ENCODE results near the gene RHBDF1.

The RHBDF1 gene

GRCh38 chr16:100989-101388, 28.6 kb upstream of the RHBDF1 start:
- no peak overlapping the region for H3K27ac ChIP-seq (ENCODE audit: low read depth, low read length)
- TF ChIP-seq CTCF (IDR thresholded peaks at IDR 0.05; ENCODE audit: low read depth, low read length, poor library complexity, severe bottlenecking) (no peak), EZH2phosphoT487 (IDR thresholded peaks at IDR 0.05; ENCODE audit: borderline replicate concordance, low read length) (no peak)
- peaks cover 32% of the 10 kb centered on the region for H3K36me3 ChIP-seq (ENCODE audit: control insufficient read depth, low read length)
- H3K4me1 ChIP-seq (ENCODE audit: control insufficient read depth, low read length), result peaks cover 6% of the 10 kb centered on the region; the same call in 1 of the 2 replicates
- no peak overlapping the region for H3K4me3 ChIP-seq (ENCODE audit: low read length)
- no peaks in the 10 kb centered on the region for H3K9me3 ChIP-seq (ENCODE audit: control insufficient read depth, insufficient read depth, low read length)
- H3K79me2 ChIP-seq (ENCODE audit: control insufficient read depth, low read length), result no peaks in the 10 kb centered on the region
- H4K20me1 ChIP-seq (ENCODE audit: control insufficient read depth, insufficient read depth, low read depth, low read length), result no peaks in the 10 kb centered on the region
- no peaks in the 10 kb centered on the region for H3F3A ChIP-seq (ENCODE audit: control insufficient read depth, insufficient read depth)
- H3K9me2 ChIP-seq (replicated peaks; ENCODE audit: control insufficient read depth, low read length), result no peaks in the 10 kb centered on the region
- no peaks in the 10 kb centered on the region for H3K27me3 ChIP-seq (ENCODE audit: control insufficient read depth, low read length)
- H3K4me2 ChIP-seq (ENCODE audit: low read length), result no peak overlapping the region

- no peaks in the 10 kb centered on the region for H4K20me1 ChIP-seq (ENCODE audit: control insufficient read depth, insufficient read depth, low read depth, low read length)
- no peak overlapping the region for H3K4me2 ChIP-seq (ENCODE audit: low read length)
- no peak overlapping the region for H3K4me3 ChIP-seq (ENCODE audit: low read length)
- no peak overlapping the region for H3K27ac ChIP-seq (ENCODE audit: low read depth, low read length)
- peaks cover 18% of the 10 kb centered on the region for H3K36me3 ChIP-seq (ENCODE audit: control insufficient read depth, low read length)
- H3K27me3 ChIP-seq (ENCODE audit: control insufficient read depth, low read length), result no peaks in the 10 kb centered on the region
- peaks cover 6% of the 10 kb centered on the region; the same call in 1 of the 2 replicates for H3K4me1 ChIP-seq (ENCODE audit: control insufficient read depth, low read length)
- no peaks in the 10 kb centered on the region for H3F3A ChIP-seq (ENCODE audit: control insufficient read depth, insufficient read depth)
- no peaks in the 10 kb centered on the region for H3K79me2 ChIP-seq (ENCODE audit: control insufficient read depth, low read length)
- H3K9me3 ChIP-seq (ENCODE audit: control insufficient read depth, insufficient read depth, low read length), result no peaks in the 10 kb centered on the region
- TF ChIP-seq CTCF (IDR thresholded peaks at IDR 0.05; ENCODE audit: low read depth, low read length, poor library complexity, severe bottlenecking) (no peak), EZH2phosphoT487 (IDR thresholded peaks at IDR 0.05; ENCODE audit: borderline replicate concordance, low read length) (no peak)
- H3K9me2 ChIP-seq (replicated peaks; ENCODE audit: control insufficient read depth, low read length), result no peaks in the 10 kb centered on the region
Observed at GRCh38 chr16:97822-98221, 25.4 kb upstream of the RHBDF1 start.

- TF ChIP-seq CTCF (IDR thresholded peaks at IDR 0.05; ENCODE audit: low read depth, low read length, poor library complexity, severe bottlenecking), result peak; percentile 100
- TF ChIP-seq EZH2phosphoT487 (IDR thresholded peaks at IDR 0.05; ENCODE audit: borderline replicate concordance, low read length), result no peak
- Histone ChIP-seq H3K27me3 (ENCODE audit: control insufficient read depth, low read length) (no peaks in the 10 kb centered on the region), H3K4me3 (ENCODE audit: low read length) (no peak overlapping the region), H3K27ac (ENCODE audit: low read depth, low read length) (no peak overlapping the region), H3K9me2 (replicated peaks; ENCODE audit: control insufficient read depth, low read length) (no peaks in the 10 kb centered on the region), H3K4me1 (ENCODE audit: control insufficient read depth, low read length) (peaks cover 6% of the 10 kb centered on the region; the same call in 1 of the 2 replicates), H3K36me3 (ENCODE audit: control insufficient read depth, low read length) (peaks cover 19% of the 10 kb centered on the region), H4K20me1 (ENCODE audit: control insufficient read depth, insufficient read depth, low read depth, low read length) (no peaks in the 10 kb centered on the region), H3K4me2 (ENCODE audit: low read length) (no peak overlapping the region), H3K9me3 (ENCODE audit: control insufficient read depth, insufficient read depth, low read length) (no peaks in the 10 kb centered on the region), H3F3A (ENCODE audit: control insufficient read depth, insufficient read depth) (no peaks in the 10 kb centered on the region), H3K79me2 (ENCODE audit: control insufficient read depth, low read length) (no peaks in the 10 kb centered on the region)
Observed at GRCh38 chr16:96935-97381, 24.5 kb upstream of the RHBDF1 start.
